Inflammatory macrophage treated with lipopolysaccharide for 1 hour (primary cell): ENCODE results near the gene PDE1A.

Source experiments
- DNase-seq, 2 donors: peaks; one replicate each; pipeline ENCODE4 v3.0.0-alpha.2; 2020 to 2022

The PDE1A gene

GRCh38 chr2:182261860-182262387 lies 164.9 kb downstream of the PDE1A start:
- no peak for DNase-seq

GRCh38 chr2:182259629-182260150 lies 167.1 kb downstream of the PDE1A start:
- no peak for DNase-seq

GRCh38 chr2:182252534-182252933 lies 174.3 kb downstream of the PDE1A start:
- no peak for DNase-seq

GRCh38 chr2:182248898-182249297 lies 177.9 kb downstream of the PDE1A start:
- DNase-seq, result no peak

- no peak for DNase-seq
These were observed 178.5 kb downstream of the PDE1A start for GRCh38 chr2:182248362-182248761.

- DNase-seq, result no peak
These were observed 179.0 kb downstream of the PDE1A start for GRCh38 chr2:182247831-182248230.

GRCh38 chr2:182245963-182246362 lies 180.9 kb downstream of the PDE1A start:
- no peak for DNase-seq

- DNase-seq, result no peak
These were observed 184.2 kb downstream of the PDE1A start for GRCh38 chr2:182242609-182243008.

- DNase-seq, result no peak
These were observed 184.9 kb downstream of the PDE1A start for GRCh38 chr2:182241936-182242335.

- peak in 1 of 2 donors; percentile 10 for DNase-seq
These were observed 185.9 kb downstream of the PDE1A start for GRCh38 chr2:182240862-182241371.

- DNase-seq, result no peak
These were observed 196.3 kb downstream of the PDE1A start for GRCh38 chr2:182230561-182230960.

GRCh38 chr2:182229297-182229696 lies 197.5 kb downstream of the PDE1A start:
- DNase-seq, result peak; percentile 51 to 52

- no peak for DNase-seq
These were observed 198.1 kb downstream of the PDE1A start for GRCh38 chr2:182228741-182229140.

GRCh38 chr2:182228073-182228473 lies 198.8 kb downstream of the PDE1A start:
- DNase-seq, result no peak

- DNase-seq, result no peak
These were observed 200.0 kb downstream of the PDE1A start for GRCh38 chr2:182226807-182227206.

- no peak for DNase-seq
These were observed 202.2 kb downstream of the PDE1A start for GRCh38 chr2:182224669-182225068.

- DNase-seq, result no peak
These were observed 205.8 kb downstream of the PDE1A start for GRCh38 chr2:182220998-182221397.

GRCh38 chr2:182220335-182220734 lies 206.5 kb downstream of the PDE1A start:
- DNase-seq, result no peak

GRCh38 chr2:182210669-182211068 lies 216.2 kb downstream of the PDE1A start:
- no peak for DNase-seq

GRCh38 chr2:182208421-182208820 lies 218.4 kb downstream of the PDE1A start:
- no peak for DNase-seq

GRCh38 chr2:182207049-182207746 lies 219.6 kb downstream of the PDE1A start:
- no peak for DNase-seq

GRCh38 chr2:182197529-182197928 lies 229.3 kb downstream of the PDE1A start:
- DNase-seq, result no peak

GRCh38 chr2:182193291-182193690 lies 233.5 kb downstream of the PDE1A start:
- DNase-seq, result no peak

- DNase-seq, result no peak
These were observed 235.8 kb downstream of the PDE1A start for GRCh38 chr2:182191061-182191460.

GRCh38 chr2:182187130-182187529 lies 239.7 kb downstream of the PDE1A start:
- DNase-seq, result no peak
